Measurements from ENCODE around the gene ZNF438.

DNA sequence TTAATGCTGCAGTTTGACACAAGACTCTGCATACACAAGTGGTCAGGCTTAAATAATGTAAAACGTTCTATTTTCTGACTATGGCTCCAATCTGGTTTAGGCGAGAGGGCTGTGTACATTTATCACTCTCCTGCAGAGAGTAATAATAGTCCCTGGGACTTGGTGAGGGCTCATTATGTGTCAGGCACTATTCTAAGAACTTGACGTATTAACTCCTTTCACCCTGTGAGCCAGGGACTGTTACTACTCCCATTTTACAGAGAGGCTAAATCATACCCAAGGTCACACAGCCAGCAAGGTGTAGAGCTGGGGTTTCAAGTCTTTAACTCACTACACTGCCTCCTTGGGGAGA is 214.9 kb downstream of the ZNF438 start:
- TF ChIP-seq GATA2 (IDR thresholded peaks at IDR 0.05; ENCODE audit: low read depth, low read length): no peak
- TF ChIP-seq GATA3 (IDR thresholded peaks at IDR 0.05; ENCODE audit: low read depth, low read length): no peak

Data from SH-SY5Y (cell line).